Hepatocyte (in vitro differentiated cells): Measurements from ENCODE around the gene PAX6.

ENCODE experiments used
- EZH2 ChIP-seq: fragments of 200-600 bp; sonication (generic); IDR thresholded peaks from 2 replicates; pipeline ENCODE4 v1.6.1; 2016; ENCODE audit warnings: antibody characterized with exemption, mild to moderate bottlenecking, borderline replicate concordance
- TF ChIP-seq, protein P1 (sequence below): fragments of 200-600 bp; sonication (generic); IDR thresholded peaks from 2 replicates; pipeline ENCODE4 v1.5.1; 2016; ENCODE audit warnings: antibody characterized with exemption, mild to moderate bottlenecking; ENCODE audit not compliant: poor library complexity

DNA sequence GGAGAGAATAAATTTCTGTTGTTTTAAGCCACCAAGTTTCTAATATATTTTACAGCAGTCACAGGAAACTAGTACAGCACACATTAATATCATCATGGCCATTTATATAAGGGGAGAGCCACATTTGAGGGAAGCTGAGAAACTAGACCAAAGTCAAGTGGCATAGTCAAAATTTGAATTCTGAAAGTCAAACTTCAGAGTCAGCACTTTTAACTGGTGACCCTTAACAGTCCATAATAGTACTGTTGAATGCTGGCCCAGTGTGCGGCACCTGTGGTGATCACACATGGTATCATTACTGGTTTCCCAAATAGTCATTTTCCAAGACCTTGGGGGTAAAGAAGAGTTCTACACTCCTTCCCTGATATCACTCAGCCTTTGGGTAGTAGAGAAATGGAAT, 44.3 kb upstream of the PAX6 start:
- TF ChIP-seq, protein P1, sequence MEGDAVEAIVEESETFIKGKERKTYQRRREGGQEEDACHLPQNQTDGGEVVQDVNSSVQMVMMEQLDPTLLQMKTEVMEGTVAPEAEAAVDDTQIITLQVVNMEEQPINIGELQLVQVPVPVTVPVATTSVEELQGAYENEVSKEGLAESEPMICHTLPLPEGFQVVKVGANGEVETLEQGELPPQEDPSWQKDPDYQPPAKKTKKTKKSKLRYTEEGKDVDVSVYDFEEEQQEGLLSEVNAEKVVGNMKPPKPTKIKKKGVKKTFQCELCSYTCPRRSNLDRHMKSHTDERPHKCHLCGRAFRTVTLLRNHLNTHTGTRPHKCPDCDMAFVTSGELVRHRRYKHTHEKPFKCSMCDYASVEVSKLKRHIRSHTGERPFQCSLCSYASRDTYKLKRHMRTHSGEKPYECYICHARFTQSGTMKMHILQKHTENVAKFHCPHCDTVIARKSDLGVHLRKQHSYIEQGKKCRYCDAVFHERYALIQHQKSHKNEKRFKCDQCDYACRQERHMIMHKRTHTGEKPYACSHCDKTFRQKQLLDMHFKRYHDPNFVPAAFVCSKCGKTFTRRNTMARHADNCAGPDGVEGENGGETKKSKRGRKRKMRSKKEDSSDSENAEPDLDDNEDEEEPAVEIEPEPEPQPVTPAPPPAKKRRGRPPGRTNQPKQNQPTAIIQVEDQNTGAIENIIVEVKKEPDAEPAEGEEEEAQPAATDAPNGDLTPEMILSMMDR, result no peak
- TF ChIP-seq EZH2, result no peak
